H1 (cell line): ENCODE data around the gene APBA3. TPM values are rescaled to one million over a fixed set of nuclear protein-coding genes. Genes with fewer than 3 reads are reported as not detected.

Experiments
- KDM1A ChIP-seq: fragments of 200-600, 300-600 bp; sonication (generic); IDR thresholded peaks from 2 replicates; pipeline ENCODE4 v1.7.1; 2016; ENCODE audit warnings: mild to moderate bottlenecking, low read length, borderline replicate concordance
- polyA plus RNA-seq, 7 experiments: library from polyadenylated mRNA; depleted of rRNA in 3 of 7; stranded (reverse) in 5 of 7; unstranded in 2 of 7; fragments of >200 nt in 5 of 7; fragments of 200-250 nt in 2 of 7; gene quantifications; 1 replicate in 5 of 7; 2 replicates in 1 of 7; 4 replicates in 1 of 7; pipeline versions ENCODE4 v1.2.1 to v1.2.3, GENCODE V29; 2011 to 2013; ENCODE audit warnings: missing spikeins in 2 of 7, mixed read lengths in 2 of 7
- total RNA-seq: library from RNA; stranded (reverse); fragmentation: NEBNext Ultra II Directional; extraction: Animal tissue kit (Norgen Biotek cat#: 25700); gene quantifications from 2 replicates; pipeline ENCODE4 v1.2.1, GENCODE V29; 2021

APBA3 gene
- total and polyA plus RNA-seq, 2 of the 8 experiments (the other 6 are each of a cell fraction or from before 2014, with no cell fraction given), result 21.4 to 36.9 TPM

DNA sequence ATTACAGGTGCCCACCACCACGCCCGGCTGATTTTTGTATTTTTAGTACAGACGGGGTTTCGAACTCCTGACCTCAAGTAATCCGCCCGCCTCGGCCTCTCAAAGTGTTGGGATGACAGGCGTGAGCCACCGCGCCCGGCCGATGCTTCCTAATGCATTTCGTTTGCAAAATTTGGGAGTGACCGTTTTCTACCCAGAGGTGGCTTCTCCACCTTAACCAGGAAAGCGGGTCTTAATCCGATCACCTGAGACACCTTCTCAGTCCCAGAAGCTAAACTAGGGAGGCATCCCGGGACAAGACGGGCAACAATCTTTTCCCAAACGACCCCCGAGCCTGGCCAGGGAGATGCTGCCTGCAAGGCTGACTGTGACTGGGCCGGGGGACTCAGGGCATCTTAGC is 39.5 kb upstream of the APBA3 start (continued):
- no peak for TF ChIP-seq KDM1A
